ENCODE results near the gene MGRN1. TPM values are rescaled to one million over a fixed set of nuclear protein-coding genes. Genes with fewer than 3 reads are reported as not detected.

MGRN1 gene
- total and polyA plus RNA-seq, 2 donors (not counting 1 experiment from before 2014, with no cell fraction given) = 5.4 to 26.1 TPM

DNA sequence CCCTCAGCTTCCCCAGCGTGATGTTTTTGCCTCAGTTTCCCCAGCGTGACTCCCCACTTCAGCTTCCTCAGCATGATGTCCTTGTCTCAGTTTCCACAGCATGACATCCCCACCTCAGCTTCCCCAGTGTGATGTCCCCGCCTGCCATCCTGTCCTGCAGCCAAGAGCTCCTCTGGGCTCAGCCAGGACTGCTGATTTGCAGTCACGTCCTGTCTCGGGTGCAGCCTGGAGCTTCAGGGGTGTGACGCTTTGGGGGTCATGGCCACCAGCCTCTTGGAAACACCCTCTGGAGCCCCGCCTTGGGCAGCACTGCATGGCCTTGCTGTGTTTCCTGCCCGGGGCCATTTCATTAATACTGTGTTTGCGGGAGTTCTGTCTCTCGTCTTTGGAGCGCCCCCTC is 52.2 kb downstream of the MGRN1 start:
- no peak overlapping the region for H3K4me2 ChIP-seq (ENCODE audit: extremely low read depth, insufficient read depth, low read length)
- no peaks in the 10 kb centered on the region for H3K4me1 ChIP-seq (ENCODE audit: control insufficient read depth, extremely low read depth, insufficient read depth, low read length)
- TF ChIP-seq, protein P1, sequence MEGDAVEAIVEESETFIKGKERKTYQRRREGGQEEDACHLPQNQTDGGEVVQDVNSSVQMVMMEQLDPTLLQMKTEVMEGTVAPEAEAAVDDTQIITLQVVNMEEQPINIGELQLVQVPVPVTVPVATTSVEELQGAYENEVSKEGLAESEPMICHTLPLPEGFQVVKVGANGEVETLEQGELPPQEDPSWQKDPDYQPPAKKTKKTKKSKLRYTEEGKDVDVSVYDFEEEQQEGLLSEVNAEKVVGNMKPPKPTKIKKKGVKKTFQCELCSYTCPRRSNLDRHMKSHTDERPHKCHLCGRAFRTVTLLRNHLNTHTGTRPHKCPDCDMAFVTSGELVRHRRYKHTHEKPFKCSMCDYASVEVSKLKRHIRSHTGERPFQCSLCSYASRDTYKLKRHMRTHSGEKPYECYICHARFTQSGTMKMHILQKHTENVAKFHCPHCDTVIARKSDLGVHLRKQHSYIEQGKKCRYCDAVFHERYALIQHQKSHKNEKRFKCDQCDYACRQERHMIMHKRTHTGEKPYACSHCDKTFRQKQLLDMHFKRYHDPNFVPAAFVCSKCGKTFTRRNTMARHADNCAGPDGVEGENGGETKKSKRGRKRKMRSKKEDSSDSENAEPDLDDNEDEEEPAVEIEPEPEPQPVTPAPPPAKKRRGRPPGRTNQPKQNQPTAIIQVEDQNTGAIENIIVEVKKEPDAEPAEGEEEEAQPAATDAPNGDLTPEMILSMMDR (conservative IDR thresholded peaks at IDR 0.05 in 1 of 2, IDR thresholded peaks at IDR 0.05 in 1 of 2; ENCODE audit: low read depth in 1 of 2, low read length in 2 of 2) = no peak
- TF ChIP-seq EZH2 (IDR thresholded peaks at IDR 0.05; ENCODE audit: low read length, missing control alignments) = no peak
- H3K4me3 ChIP-seq (replicated peaks in 1 of 4; ENCODE audit: control extremely low read depth in 1 of 4, insufficient read depth in 1 of 4, low read depth in 3 of 4, low read length in 4 of 4) = no peak overlapping the region
- H3K36me3 ChIP-seq (ENCODE audit: control insufficient read depth, insufficient read depth, low read length) = peaks cover 13% of the 10 kb centered on the region
- no peak overlapping the region for H3K9ac ChIP-seq (ENCODE audit: insufficient read depth, low read length)
- no peak for DNase-seq (ENCODE audit: low read depth in 2 of 2)
- no peak overlapping the region for H3K27ac ChIP-seq (ENCODE audit: insufficient read depth, low read length)
- no peaks in the 10 kb centered on the region for H4K20me1 ChIP-seq (ENCODE audit: control insufficient read depth, extremely low read depth, insufficient read depth, low read length)
- H2AFZ ChIP-seq (ENCODE audit: low read length) = no peak overlapping the region
- no peaks in the 10 kb centered on the region for H3K9me3 ChIP-seq (ENCODE audit: control insufficient read depth, insufficient read depth, low read depth, low read length)
- H3K79me2 ChIP-seq (ENCODE audit: control insufficient read depth, insufficient read depth, low read length) = no peaks in the 10 kb centered on the region
- no peaks in the 10 kb centered on the region for H3K27me3 ChIP-seq (ENCODE audit: control insufficient read depth, insufficient read depth, low read length)

DNA sequence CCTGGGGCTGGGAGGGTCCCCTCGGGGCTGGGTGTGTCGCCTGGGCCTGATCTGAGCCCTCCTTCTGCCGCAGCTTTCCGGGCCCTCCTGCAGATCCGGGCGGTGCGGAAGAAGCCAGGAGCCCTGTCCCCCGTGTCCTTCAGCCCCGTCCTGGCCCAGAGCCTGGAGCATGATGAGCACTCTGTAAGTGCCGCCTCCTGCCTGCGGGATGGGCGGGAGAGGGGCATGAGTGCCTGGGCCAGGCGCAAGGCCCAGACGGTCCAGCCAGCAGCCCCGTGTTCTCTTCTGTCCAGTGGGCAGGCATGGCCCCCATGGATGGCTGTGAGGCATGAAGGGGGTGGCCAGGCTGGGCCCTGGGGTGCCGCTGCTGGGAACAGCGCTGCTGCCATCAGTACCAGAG is 52.8 kb downstream of the MGRN1 start:
- Histone ChIP-seq H3K4me2 (ENCODE audit: extremely low read depth, insufficient read depth, low read length) (no peak overlapping the region), H3K79me2 (ENCODE audit: control insufficient read depth, insufficient read depth, low read length) (no peaks in the 10 kb centered on the region), H2AFZ (ENCODE audit: low read length) (no peak overlapping the region), H3K9ac (ENCODE audit: insufficient read depth, low read length) (no peak overlapping the region), H3K9me3 (ENCODE audit: control insufficient read depth, insufficient read depth, low read depth, low read length) (no peaks in the 10 kb centered on the region), H3K4me1 (ENCODE audit: control insufficient read depth, extremely low read depth, insufficient read depth, low read length) (no peaks in the 10 kb centered on the region), H4K20me1 (ENCODE audit: control insufficient read depth, extremely low read depth, insufficient read depth, low read length) (no peaks in the 10 kb centered on the region), H3K27me3 (ENCODE audit: control insufficient read depth, insufficient read depth, low read length) (no peaks in the 10 kb centered on the region), H3K4me3 (replicated peaks in 1 of 4; ENCODE audit: control extremely low read depth in 1 of 4, insufficient read depth in 1 of 4, low read depth in 3 of 4, low read length in 4 of 4) (no peak overlapping the region), H3K27ac (ENCODE audit: insufficient read depth, low read length) (no peak overlapping the region), H3K36me3 (ENCODE audit: control insufficient read depth, insufficient read depth, low read length) (peaks cover 17% of the 10 kb centered on the region)
- TF ChIP-seq EZH2 (IDR thresholded peaks at IDR 0.05; ENCODE audit: low read length, missing control alignments) = no peak
- TF ChIP-seq, protein P1 (conservative IDR thresholded peaks at IDR 0.05 in 1 of 2, IDR thresholded peaks at IDR 0.05 in 1 of 2; ENCODE audit: low read depth in 1 of 2, low read length in 2 of 2) = no peak
- no peak for DNase-seq (ENCODE audit: low read depth in 2 of 2)

DNA sequence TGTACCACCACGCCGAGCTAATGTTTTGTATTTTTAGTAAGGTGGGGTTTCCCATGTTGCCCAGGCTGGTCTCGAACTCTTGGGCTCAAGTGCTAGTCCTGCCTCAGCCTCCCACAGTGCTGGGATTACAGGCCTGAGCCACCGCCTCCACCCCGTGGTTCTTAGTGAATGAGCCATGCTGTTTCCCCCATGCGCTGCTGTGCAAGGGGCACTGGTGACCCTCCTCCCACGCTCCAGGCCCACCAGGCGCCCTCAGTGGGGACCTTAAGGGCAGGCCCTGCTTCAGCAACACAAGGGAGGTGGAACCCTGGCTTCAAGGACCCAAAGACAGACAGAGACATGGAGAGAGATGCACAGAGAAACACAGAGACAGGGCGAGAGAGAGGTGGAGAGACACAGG is 53.4 kb downstream of the MGRN1 start:
- no peaks in the 10 kb centered on the region for H3K79me2 ChIP-seq (ENCODE audit: control insufficient read depth, insufficient read depth, low read length)
- no peak overlapping the region for H2AFZ ChIP-seq (ENCODE audit: low read length)
- no peaks in the 10 kb centered on the region for H3K9me3 ChIP-seq (ENCODE audit: control insufficient read depth, insufficient read depth, low read depth, low read length)
- no peak for DNase-seq (ENCODE audit: low read depth in 2 of 2)
- no peak overlapping the region for H3K27ac ChIP-seq (ENCODE audit: insufficient read depth, low read length)
- no peaks in the 10 kb centered on the region for H4K20me1 ChIP-seq (ENCODE audit: control insufficient read depth, extremely low read depth, insufficient read depth, low read length)
- no peak overlapping the region for H3K9ac ChIP-seq (ENCODE audit: insufficient read depth, low read length)
- peaks cover 18% of the 10 kb centered on the region for H3K36me3 ChIP-seq (ENCODE audit: control insufficient read depth, insufficient read depth, low read length)
- no peaks in the 10 kb centered on the region for H3K27me3 ChIP-seq (ENCODE audit: control insufficient read depth, insufficient read depth, low read length)
- no peak for TF ChIP-seq EZH2 (IDR thresholded peaks at IDR 0.05; ENCODE audit: low read length, missing control alignments)
- TF ChIP-seq, protein P1 (conservative IDR thresholded peaks at IDR 0.05 in 1 of 2, IDR thresholded peaks at IDR 0.05 in 1 of 2; ENCODE audit: low read depth in 1 of 2, low read length in 2 of 2) = no peak
- H3K4me2 ChIP-seq (ENCODE audit: extremely low read depth, insufficient read depth, low read length) = no peak overlapping the region
- no peak overlapping the region for H3K4me3 ChIP-seq (replicated peaks in 1 of 4; ENCODE audit: control extremely low read depth in 1 of 4, insufficient read depth in 1 of 4, low read depth in 3 of 4, low read length in 4 of 4)
- no peaks in the 10 kb centered on the region for H3K4me1 ChIP-seq (ENCODE audit: control insufficient read depth, extremely low read depth, insufficient read depth, low read length)

Data from fibroblast of lung (primary cell).